HG03025 (cell line): ENCODE measurements around the gene ANKRD17.
A peak's percentile ranks its signal among the peaks of the same experiment; 100 is the strongest.

ENCODE experiments used
- ATAC-seq: cut with Tn5 transposase; IDR thresholded peaks from one replicate; pipeline ENCODE4 v1.9.1; 2021; ENCODE audit warnings: mild to moderate bottlenecking, moderate library complexity; ENCODE audit not compliant: unreplicated experiment, low FRiP score

Gene ANKRD17

DNA sequence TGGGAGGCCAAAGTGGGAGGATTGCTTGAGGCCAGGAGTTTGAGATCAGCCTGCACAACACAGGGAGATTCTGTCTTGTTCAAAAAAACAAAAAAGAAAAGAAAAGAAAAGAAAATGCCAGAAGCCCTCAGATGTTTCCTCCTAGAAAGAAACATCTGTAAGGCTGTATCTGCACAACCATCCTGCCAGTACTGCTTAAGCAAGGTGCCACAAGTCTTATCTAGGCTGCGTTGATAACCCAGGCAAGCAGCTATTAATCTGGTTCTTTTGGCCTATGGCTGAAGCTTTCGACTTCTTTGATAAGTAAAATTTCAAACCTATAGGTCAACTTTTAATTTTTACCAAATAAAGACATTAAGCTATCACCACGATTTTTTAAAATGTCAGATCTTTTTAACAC, 192.2 kb downstream of the ANKRD17 start:
- ATAC-seq, result no peak

DNA sequence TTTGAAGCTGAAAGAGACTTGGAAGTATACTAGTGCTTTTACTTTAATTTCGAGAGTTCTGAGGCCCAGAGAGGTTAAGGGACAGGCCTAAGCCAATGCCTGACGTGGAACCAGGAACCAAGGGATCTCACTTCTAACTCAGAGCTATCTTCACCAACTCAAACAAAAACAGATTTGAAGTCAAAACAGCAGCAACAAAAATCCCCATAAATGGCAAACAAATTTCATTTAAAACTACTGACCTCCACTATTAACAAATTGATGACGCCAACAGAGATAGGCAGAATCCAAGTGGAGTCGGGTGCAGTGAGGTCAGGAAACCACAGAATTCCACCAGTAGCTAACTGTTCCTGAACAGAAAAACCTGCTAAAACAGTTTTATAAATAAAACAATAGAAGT, 194.1 kb downstream of the ANKRD17 start:
- no peak for ATAC-seq

DNA sequence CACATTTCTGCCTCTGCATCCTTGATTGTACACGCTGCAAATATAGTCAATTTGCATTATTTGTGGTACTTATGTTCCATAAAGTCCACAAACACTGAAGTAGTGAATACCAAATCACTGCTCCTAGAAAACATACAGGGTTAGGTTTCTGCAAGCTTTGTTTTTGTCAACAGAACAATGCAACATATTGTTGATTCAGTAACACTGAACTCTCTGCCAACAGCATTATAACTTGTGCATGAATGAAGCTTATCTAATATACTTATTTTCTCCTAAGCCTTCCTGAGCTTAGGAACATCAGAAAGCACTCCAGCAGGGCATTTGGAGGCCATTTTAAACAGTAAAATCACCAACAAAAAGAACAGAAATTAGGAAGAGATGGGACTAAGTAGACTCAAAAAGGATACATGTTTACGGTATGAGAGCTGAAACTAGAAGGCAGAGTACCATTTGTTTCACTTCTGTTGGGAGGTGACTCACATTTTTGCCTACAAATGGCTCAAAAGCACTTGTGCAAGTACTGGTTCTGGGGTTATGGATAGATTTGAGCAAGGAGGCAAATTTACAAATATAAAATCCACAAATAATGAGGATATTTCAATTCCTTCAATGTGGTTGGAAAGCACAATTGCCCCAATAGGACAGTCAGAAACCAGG, 203.2 kb downstream of the ANKRD17 start:
- ATAC-seq, result peak; percentile 98

DNA sequence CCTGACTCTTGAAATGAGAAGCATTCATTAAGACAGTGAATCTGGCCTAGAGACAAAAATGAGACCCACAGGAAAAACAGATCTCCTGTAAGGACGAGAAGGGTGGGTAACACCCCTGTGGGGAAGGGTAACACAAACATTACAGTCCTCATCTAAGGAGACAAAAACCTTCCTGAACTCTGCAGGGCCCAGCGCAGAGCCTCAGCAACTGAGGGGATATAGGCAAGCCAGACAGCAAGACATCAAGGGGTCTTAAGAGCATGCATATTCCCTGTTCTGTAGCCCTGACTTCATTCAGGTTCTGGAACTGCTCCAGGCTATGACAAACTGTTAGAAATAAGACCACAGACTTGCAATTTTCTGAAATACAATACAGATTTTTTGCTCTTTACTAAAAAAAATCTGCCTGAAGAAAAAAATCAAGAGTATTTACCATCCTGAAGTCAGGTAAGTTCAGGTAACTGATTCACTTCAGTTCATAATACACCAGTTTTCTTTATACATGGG, 204.6 kb downstream of the ANKRD17 start:
- ATAC-seq, result no peak

DNA sequence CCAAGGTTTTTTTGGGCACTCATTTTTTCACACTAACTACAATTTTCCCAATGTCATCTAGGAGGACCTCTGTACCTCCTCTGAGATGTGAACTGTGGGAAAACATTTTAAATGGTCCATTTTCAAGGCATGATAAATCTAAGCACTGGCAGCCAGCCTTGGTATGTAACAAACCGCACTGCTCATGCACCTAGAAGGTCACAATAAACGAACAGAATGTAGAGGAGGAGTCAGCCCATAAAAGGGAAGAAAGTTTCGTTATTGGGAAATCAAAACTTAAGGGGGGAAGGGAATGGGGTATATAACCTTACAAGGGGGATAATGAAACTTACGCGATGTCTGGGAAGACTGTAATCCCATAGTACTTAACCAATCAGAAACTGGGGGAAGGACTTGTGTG, 205.5 kb downstream of the ANKRD17 start:
- no peak for ATAC-seq

DNA sequence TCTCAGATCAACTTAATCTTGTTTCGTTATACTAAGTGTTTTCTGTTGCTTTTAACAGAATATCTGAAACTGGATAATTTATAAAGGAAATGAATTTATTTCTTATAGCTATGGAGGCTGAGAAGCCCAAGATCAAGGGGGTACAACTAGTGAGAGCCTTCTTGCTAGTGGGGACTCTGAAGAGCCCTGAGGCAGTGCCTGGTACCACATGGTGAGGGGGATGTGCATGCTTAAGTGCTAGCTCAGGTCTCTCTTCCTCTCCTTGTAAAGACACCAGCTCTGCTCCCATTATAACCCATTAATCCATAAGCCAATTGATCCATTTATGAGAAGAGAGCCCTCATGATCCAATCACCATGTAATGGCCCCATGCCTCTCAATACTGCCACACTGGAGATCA, 207.0 kb downstream of the ANKRD17 start:
- ATAC-seq, result no peak

DNA sequence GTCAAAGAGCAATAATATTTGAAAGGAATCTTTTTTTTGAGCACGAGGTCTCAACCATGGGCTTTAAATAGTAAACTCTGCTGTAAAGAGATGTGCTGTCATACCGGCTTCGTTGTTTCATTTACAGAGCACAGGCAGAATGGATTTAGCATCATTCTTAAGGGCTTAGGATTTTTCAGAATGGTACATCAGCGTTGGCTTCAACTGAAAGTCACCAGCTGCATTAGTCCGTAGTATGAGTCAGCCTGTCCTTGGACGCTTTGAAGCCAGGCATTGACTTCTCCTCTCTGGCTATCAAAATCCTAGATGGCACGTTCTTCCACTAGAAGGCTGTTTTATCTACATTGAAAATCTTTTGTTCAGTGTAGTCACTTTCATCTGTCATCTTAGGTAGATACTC, 212.7 kb downstream of the ANKRD17 start:
- no peak for ATAC-seq

DNA sequence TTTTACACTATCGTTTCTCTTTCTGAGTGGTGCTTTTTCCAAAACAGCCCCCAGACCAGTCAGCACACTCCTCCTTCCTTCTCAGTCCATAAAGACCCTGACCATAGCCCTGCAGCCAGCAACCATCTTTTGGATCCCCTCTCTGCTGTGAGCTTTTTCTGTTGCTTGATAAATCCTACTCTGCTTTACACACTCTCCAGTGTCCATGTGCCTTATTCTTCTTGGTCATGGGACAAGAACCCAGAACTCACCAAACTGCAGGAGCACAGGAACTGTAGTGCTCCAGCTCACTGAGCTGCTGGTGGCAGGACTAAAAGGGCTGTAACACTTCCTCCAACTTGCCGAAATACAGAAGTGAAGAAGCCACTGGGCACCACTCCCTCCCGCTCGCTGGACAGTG, 221.5 kb downstream of the ANKRD17 start:
- no peak for ATAC-seq

DNA sequence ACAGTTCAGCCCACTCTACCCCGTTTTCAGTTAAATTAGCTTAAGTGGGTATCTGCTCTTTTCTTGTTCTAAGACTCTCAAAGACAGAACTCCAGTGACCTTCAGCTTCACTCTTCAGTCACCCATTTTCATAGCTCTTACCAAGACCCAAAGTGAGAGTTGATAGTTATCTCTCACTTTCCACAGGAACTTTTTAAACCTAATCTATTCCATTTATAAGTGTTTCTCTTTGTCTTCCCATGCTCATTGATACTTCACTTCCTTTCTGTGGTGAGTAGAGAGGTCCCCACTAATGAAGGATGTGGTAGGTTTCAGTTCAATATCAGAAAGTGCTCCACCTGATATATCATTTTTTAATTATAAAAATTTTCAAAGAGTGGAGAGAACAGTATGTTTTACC, 222.5 kb downstream of the ANKRD17 start:
- no peak for ATAC-seq

DNA sequence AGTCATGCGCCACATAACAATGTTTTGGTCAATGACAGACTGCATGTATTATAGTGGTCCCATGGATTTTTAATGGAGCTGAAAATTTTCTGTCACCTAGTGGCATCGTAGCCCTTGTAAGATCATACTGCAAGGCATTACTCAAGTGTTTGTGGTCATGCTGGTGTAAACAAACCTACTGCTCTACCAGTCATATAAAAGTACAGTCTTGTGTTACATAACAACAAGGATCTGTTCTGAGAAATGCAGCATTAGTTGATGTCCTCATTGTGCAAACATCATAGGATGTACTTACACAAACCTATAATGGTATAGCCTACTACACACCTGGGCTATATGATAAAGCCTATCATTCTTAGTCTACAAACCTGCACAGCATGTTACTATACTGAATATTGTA, 223.7 kb downstream of the ANKRD17 start:
- ATAC-seq, result no peak

DNA sequence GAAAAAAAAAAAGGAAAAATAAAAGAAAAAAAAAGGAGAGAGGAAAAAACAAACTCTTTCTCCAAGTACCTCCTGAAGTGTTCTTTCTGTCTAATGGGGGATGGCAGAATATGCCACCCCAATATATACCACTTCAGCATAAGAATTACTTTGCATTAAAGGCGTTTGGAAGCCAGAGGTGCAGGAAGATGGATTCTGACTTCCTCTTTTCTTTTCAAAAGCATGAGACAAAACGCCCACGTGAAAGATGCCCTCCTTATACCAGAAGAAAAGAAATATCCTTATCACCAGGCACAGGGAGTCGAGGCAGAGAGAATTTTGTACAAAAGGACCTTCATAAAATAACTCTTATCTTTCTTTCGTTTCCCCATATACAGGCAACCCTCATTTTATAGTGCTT, 230.0 kb downstream of the ANKRD17 start:
- ATAC-seq, result no peak
